IPS-NIHi11 (cell line): ENCODE results near the gene FMO3.

Experiments
- DNase-seq: peaks from one replicate; pipeline ENCODE4 v3.0.0; 2012; ENCODE audit warnings: mixed read lengths, low spot score

FMO3 gene

GRCh38 chr1:171090604-171091003 is at the start of gene FMO3:
Gene FMO3, plus strand, starts transcription at chr1:171090905. Its CDS starts 1,754 bp downstream, at chr1:171092659.
- DNase-seq = no peak

GRCh38 chr1:171048014-171048413 is 42.7 kb upstream of the FMO3 start:
- no peak for DNase-seq

GRCh38 chr1:171052977-171053376 is 37.7 kb upstream of the FMO3 start:
- DNase-seq = no peak

GRCh38 chr1:171055966-171056643 is 34.6 kb upstream of the FMO3 start:
- no peak for DNase-seq

- no peak for DNase-seq
These were observed 29.1 kb upstream of the FMO3 start for GRCh38 chr1:171061425-171062143.

GRCh38 chr1:171062902-171063301 is 27.8 kb upstream of the FMO3 start:
- DNase-seq = no peak

DNA sequence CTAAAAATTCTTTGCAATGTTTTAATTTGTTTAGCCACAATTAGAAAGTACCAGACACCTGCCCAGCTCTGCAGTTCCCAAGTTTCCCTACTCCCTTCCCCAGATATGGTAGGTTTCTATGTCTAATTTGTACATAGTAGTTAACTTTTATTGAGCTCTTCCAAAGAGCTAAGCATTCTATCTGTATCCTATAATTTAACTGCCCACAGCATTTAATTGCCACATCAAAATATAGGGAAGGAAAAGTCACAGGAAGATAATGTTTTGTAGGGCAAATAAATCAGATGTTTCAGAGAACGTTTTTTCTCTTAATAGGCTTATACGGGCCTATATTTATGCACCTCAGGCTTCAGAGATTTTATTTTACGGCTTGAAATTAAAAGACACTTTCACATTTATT is 15.7 kb upstream of the FMO3 start:
- no peak for DNase-seq

GRCh38 chr1:171081314-171081753 is 9.4 kb upstream of the FMO3 start:
- no peak for DNase-seq

GRCh38 chr1:171081763-171082201 is 8.9 kb upstream of the FMO3 start:
- DNase-seq = no peak

GRCh38 chr1:171082606-171083005 is 8.1 kb upstream of the FMO3 start:
- no peak for DNase-seq

- DNase-seq = no peak
These were observed 7.5 kb upstream of the FMO3 start for GRCh38 chr1:171083222-171083621.

DNA sequence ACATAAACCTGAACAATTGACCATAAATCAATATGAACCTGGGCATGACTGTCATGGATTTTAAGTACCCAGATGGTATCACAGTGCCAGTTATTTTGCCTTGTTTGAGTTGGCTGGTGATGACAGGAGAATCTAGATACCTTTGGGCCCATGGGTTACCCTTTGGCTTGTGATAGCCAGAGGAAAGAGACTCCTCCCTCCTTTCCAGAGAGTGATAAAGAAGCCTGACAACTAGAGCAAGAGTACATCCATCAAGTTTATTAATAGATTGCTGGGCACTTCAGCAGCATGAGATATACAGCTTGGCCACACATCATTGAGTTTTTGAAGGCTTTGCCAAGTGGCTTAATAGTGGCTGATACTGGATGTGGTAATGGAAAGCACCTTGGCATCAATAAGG is 6.6 kb upstream of the FMO3 start:
- no peak for DNase-seq

GRCh38 chr1:171084870-171085269 is 5.8 kb upstream of the FMO3 start:
- DNase-seq = no peak

GRCh38 chr1:171087896-171088295 is 2.8 kb upstream of the FMO3 start:
- DNase-seq = no peak

GRCh38 chr1:171103862-171104261 is 13.2 kb downstream of the FMO3 start:
- no peak for DNase-seq

DNA sequence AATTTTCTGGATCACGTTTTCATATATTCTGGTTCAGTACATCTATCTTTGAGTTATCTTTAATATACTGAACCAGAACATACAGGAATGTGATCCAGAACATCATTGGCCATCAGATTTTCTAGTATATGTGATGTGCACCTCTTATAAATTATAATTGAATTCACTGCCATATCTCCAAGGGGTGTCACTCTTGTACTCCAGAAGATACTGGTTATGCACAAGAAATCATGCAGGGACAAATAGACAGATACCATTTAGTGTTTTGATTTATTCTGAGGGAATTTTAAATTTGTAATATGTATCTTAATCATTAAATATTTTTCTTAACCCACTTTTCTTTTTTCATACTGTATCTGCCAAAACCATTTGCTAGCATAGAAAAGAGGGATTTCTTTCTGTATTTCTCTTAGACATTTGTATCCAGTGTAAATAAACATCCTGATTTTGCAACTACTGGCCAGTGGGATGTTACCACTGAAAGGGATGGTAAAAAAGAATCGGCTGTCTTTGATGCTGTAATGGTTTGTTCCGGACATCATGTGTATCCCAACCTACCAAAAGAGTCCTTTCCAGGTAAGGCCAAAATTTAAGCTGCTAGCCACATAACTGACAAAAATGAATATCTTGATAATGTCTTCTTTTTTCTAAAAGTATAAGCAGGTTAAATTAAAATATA is 16.7 kb downstream of the FMO3 start:
- DNase-seq = no peak

DNA sequence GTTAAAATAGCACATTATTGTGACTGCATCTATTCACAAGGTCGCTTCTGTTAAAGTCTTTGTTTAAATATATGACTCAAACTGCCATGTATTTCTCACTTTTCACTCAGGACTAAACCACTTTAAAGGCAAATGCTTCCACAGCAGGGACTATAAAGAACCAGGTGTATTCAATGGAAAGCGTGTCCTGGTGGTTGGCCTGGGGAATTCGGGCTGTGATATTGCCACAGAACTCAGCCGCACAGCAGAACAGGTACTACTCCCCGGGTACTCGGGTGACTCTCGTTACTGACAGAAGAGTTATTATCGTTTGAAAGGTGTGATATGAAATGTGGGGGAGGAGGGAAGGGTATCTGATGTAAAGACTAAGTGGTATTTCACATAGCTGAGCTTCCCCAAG is 17.3 kb downstream of the FMO3 start:
- no peak for DNase-seq

- no peak for DNase-seq
These were observed 19.3 kb downstream of the FMO3 start for GRCh38 chr1:171109966-171110365.

- no peak for DNase-seq
These were observed 20.1 kb downstream of the FMO3 start for GRCh38 chr1:171110621-171111326.

DNA sequence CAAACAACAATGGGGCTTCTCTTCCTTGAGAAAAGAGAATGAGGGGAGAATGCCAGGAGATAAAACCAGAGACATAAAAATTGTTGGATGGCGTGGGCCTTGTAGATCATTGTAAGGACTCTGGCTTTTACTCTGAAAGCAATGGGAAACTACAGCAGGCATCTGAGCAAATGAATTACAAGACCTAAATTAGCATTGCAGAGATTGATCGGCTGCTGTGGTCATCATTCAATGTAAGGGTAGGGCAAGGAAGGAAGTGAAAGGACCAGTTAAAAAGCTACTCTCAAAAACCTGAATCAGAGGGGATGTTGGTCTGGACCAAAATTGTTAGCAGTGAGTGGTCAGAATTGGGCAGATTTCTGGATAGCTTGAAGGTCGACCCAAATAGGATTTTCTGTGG is 21.4 kb downstream of the FMO3 start:
- no peak for DNase-seq

- DNase-seq = no peak
These were observed 22.7 kb downstream of the FMO3 start for GRCh38 chr1:171113382-171113781.

GRCh38 chr1:171115280-171115897 is 24.7 kb downstream of the FMO3 start:
- no peak for DNase-seq
